NCI-H1930 (cell line): ENCODE measurements around the gene FBXO11.
"Not testable (repeated sequence)": the region's sequence is repeated elsewhere in the genome, so short reads cannot be mapped to it uniquely, and the experiment has no call there.

Experiments
- DNase-seq, 2 experiments: peaks; one replicate each; lab custom pipeline; 2025; lab: John Stamatoyannopoulos, UW

The FBXO11 gene

DNA sequence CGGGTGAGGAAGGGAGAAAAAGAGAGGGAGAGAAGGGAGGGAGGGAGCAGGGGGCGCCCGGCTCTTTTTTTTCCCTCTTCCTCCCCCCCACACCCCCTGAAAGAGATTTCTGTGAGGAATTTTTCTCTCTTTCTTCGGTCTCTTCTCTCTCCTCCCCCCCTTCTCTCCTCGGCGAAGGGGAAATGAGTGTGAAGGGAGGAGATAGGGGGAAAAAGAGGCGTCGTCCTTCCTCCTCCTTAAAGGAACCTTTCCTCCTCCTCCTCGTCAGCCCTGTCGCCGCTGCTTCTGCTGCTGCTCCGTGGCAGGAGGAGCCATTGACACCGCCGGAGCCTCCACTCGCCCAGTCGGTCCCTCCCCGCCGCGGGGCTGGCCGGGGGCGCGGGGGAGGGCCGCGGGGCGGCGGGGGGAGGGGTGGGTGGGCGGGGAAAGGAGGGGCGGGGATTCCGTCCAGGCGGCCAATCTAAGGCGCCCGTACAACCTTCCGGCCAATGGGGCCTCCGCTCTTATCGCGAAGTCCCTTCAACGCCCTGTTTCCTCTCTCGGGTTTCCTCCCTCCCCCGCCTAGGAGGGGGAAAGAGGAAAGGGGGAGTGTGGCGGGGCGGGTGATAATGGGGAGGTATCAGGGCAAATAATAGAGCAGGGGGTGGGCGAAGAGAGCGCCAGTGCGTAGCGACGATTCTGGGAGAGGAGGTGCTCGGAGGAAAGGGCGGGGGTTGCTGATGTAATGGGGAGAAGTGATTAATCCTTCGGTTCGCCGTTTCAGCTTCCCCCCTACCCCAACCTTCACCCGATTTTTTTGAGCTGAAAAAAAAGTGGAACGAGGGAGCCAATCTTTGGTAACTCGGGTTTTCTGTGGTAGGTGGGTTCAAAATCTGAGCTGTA is at the start of gene FBXO11:
TSS of gene FBXO11 (minus strand) at position 342 of the 882 bp plus-strand sequence. CDS start 778 bp downstream, outside the sequence.
- peak; percentile 95 to 96 for DNase-seq

DNA sequence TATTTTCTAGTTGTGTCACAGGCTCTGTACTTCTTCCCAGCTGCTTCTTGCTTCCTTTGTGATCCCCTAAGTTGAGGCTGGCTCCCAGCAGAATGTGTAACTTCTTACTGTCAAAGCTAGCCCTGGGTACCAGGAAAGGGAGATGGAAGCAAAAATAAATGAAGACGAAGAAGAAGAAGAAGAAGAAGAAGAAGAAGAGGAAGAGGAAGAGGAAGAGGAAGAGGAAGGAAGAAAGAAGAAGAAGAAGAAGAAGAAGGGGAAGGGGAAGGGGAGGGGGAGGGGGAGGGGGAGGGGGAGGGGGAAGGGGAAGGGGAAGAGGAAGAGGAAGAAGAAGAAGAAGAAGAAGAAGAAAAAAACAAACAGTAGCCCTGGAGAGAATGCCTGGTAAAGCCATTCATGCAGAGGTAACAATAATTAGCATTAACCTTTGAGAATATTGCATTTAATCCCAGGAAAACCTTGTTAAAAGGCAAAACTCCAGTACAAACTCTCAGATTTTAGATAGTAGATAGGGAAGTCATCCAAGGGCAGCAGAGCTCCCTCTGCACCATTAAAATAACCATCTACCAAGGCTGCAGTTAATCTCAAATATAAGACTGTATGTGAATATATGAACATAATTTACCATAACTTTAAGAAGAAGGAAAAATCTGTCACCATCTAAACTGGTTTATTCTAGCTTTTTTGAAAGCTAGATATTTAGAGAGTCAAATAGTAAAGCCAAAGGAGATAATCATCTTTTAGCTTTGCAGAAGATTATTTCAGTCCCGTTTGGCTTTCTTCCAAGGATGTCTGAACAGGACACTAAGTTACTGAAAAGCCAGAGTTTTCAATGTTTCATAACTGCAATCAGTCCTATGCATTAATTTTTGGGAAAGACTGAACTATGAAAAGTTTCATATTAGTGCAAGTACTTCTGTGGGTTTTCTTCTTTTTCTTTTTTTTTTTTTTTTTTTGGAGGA is 44.3 kb upstream of the FBXO11 start:
- DNase-seq = no peak

DNA sequence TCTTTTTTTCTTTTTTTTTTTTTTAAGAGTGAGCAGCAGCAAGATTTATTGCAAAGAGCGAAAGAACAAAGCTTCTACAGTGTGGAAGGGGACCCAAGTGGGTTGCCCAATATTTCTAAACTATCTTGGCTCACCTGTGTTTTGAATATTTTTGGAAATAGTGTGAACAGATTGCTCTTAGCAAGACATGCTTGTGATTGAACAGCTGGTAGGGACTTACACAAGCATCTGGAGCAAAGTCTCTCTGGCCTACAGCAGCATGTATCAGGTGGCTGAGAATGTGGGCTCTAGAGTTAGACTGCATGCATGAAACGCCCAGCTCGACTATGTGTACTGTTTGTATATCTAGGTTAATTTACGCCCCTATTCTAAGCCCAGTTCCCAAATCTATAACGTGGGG is 40.3 kb upstream of the FBXO11 start:
- no peak for DNase-seq

GRCh38 chr2:47945046-47945781 is 38.9 kb upstream of the FBXO11 start:
- no peak for DNase-seq

DNA sequence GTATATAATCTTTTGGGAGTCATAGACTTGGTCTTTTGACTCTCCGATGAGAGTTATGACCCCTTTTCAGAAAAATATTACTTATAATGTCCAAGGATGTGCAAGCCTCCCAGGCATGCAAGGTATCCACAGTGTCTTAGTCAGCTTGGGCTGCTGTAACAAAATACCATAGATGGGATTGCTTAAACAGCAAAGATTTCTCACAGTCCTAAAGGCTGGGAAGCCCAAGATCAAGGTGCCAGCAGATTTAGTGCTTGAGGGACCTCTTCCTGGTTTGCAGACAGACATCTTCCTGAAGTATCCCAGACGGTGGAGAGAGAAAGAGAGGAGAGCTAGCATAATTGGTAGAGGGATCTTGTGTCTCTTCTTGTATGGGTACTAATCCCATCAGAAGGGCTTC is 35.6 kb upstream of the FBXO11 start:
- no peak for DNase-seq

GRCh38 chr2:47937677-47938076 is 31.4 kb upstream of the FBXO11 start:
- no peak for DNase-seq

GRCh38 chr2:47935071-47935470 is 28.8 kb upstream of the FBXO11 start:
- no peak for DNase-seq

DNA sequence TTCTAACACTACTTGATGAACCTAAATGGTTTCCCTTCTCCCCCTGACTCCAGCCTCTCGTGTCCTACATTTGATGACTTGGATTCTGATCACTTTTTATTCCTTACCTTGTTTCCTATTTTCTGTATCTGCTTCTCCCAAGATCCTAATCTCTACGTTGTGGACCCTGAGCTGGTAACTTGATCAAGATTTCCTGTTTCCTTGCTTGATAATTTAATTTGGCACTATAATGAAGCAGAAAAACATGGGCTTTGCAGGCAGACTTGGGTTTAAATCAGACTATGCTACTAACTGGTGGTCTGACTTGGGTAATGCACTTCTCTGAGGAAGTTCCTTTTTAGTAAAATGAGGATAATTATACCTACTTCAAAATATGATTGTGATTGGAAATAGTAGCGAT is 11.7 kb upstream of the FBXO11 start:
- DNase-seq = no peak

- no peak for DNase-seq
These were observed 11.1 kb upstream of the FBXO11 start for GRCh38 chr2:47917276-47917961.

GRCh38 chr2:47916412-47916811 is 10.1 kb upstream of the FBXO11 start:
- no peak for DNase-seq

DNA sequence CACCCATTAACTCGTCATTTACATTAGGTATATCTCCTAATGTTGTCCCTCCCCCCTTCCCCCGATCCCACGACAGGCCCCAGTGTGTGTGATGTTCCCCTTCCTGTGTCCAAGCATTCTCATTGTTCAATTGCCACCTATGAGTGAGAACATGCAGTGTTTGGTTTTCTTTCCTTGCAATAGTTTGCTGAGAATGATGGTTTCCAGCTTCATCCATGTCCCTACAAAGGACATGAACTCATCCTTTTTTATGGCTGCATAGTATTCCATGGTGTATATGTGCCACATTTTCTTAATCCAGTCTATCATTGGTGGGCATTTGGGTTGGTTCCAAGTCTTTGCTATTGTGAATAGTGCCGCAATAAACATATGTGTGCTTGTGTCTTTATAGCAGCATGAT is 4.4 kb upstream of the FBXO11 start:
- DNase-seq = not testable (repeated sequence)

GRCh38 chr2:47908682-47909081 is 2.4 kb upstream of the FBXO11 start:
- no peak for DNase-seq

GRCh38 chr2:47907039-47907781 is 912 bp upstream of the FBXO11 start:
- DNase-seq = peak in 1 of 2 experiments; percentile 80

DNA sequence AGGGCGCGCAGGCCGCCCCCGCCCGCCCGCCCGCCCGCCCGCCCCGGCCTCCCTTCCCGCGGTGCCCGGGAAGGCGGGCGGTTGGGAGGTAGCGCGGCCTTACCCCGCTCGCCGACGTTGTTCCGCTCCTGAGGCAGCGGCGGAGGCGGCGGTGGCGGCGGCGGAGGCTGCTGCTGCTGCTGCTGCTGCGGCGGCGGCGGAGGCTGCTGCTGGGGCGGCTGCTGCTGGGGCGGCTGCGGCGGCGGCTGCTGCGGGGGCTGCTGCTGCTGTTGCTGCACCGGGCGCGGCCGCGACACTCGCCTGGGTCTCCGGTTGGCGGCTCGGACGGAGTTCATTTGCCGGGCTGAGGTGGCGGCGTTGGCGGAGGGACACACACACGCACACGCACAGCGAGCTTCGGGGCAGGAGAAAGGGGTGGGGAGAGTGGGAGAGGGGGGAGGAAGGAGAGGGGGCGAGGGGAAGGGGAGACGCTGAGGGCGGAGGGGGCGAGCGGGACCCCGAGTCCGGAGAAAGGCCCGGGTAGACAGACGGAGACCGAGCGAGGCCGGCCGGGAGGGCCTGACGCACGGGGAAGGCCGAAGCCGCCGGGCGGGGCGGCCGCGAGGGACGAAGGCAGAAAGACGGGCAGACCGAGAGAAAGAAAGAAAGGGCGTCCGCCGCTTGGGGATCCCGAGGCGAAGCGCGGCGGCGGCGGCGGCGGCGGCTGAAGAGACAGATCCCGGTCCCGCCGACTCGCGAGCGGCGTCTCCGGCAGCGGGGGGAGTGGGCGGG is 727 bp downstream of the FBXO11 start:
- peak; percentile 30 to 37 for DNase-seq

GRCh38 chr2:47903781-47904490 is 2.4 kb downstream of the FBXO11 start:
- no peak for DNase-seq

GRCh38 chr2:47901892-47902291 is 4.4 kb downstream of the FBXO11 start:
- not testable (repeated sequence) for DNase-seq

- DNase-seq = no peak
These were observed 5.4 kb downstream of the FBXO11 start for GRCh38 chr2:47900857-47901256.

GRCh38 chr2:47899915-47900816 is 6.1 kb downstream of the FBXO11 start:
- no peak for DNase-seq
